Measurements from ENCODE around the gene HCRTR2.
A peak's percentile ranks its signal among the peaks of the same experiment; 100 is the strongest.

HCRTR2 gene

GRCh38 chr6:55175078-55176049 is 1.0 kb downstream of the HCRTR2 start:
- H3K4me1 ChIP-seq (ENCODE audit: control insufficient read depth, insufficient read depth, low read length): peaks cover 3% of the 10 kb centered on the region
- peak overlapping the region in 1 of 2 donors; percentile 61 for H3K4me3 ChIP-seq (ENCODE audit: low read length in 2 of 2)
- no peaks in the 10 kb centered on the region for H3K9me3 ChIP-seq (ENCODE audit: control insufficient read depth in 2 of 2, low read length in 2 of 2)
- H3K36me3 ChIP-seq (ENCODE audit: control insufficient read depth in 2 of 2, insufficient read depth in 2 of 2, low read length in 2 of 2): no peaks in the 10 kb centered on the region
- no peak overlapping the region for H3K27ac ChIP-seq (ENCODE audit: low read length)
- H3K9ac ChIP-seq (ENCODE audit: low read length in 2 of 2): no peak overlapping the region
- H3K27me3 ChIP-seq (ENCODE audit: control insufficient read depth in 1 of 2, insufficient read depth in 2 of 2, low read length in 2 of 2): peaks cover 17 to 18% of the 10 kb centered on the region in 2 donors

- Histone ChIP-seq H3K9ac (ENCODE audit: low read length in 2 of 2) (no peak overlapping the region), H3K27me3 (ENCODE audit: control insufficient read depth in 1 of 2, insufficient read depth in 2 of 2, low read length in 2 of 2) (peaks cover 17 to 18% of the 10 kb centered on the region in 2 donors)
Measured at GRCh38 chr6:55176958-55177357, 2.6 kb downstream of the HCRTR2 start.

GRCh38 chr6:55180258-55180657 is 5.9 kb downstream of the HCRTR2 start:
- Histone ChIP-seq H3K9ac (ENCODE audit: low read length in 2 of 2) (no peak overlapping the region), H3K27ac (ENCODE audit: low read length) (no peak overlapping the region), H3K36me3 (ENCODE audit: control insufficient read depth in 2 of 2, insufficient read depth in 2 of 2, low read length in 2 of 2) (no peaks in the 10 kb centered on the region), H3K4me3 (ENCODE audit: low read length in 2 of 2) (no peak overlapping the region), H3K9me3 (ENCODE audit: control insufficient read depth in 2 of 2, low read length in 2 of 2) (no peaks in the 10 kb centered on the region), H3K27me3 (ENCODE audit: control insufficient read depth in 1 of 2, insufficient read depth in 2 of 2, low read length in 2 of 2) (peaks cover under 1 to 5% of the 10 kb centered on the region in 2 donors), H3K4me1 (ENCODE audit: control insufficient read depth, insufficient read depth, low read length) (no peaks in the 10 kb centered on the region)

More at GRCh38 chr6:55176958-55177357, 2.6 kb downstream of the HCRTR2 start:
- H3K36me3 ChIP-seq (ENCODE audit: control insufficient read depth in 2 of 2, insufficient read depth in 2 of 2, low read length in 2 of 2): no peaks in the 10 kb centered on the region
- H3K9me3 ChIP-seq (ENCODE audit: control insufficient read depth in 2 of 2, low read length in 2 of 2): no peaks in the 10 kb centered on the region
- H3K4me3 ChIP-seq (ENCODE audit: low read length in 2 of 2): no peak overlapping the region
- no peak overlapping the region for H3K27ac ChIP-seq (ENCODE audit: low read length)
- peaks cover 3% of the 10 kb centered on the region for H3K4me1 ChIP-seq (ENCODE audit: control insufficient read depth, insufficient read depth, low read length)

GRCh38 chr6:55182016-55182650 is 7.8 kb downstream of the HCRTR2 start:
- Histone ChIP-seq H3K4me1 (ENCODE audit: control insufficient read depth, insufficient read depth, low read length) (no peaks in the 10 kb centered on the region), H3K4me3 (ENCODE audit: low read length in 2 of 2) (no peak overlapping the region), H3K9ac (ENCODE audit: low read length in 2 of 2) (no peak overlapping the region), H3K27ac (ENCODE audit: low read length) (no peak overlapping the region), H3K27me3 (ENCODE audit: control insufficient read depth in 1 of 2, insufficient read depth in 2 of 2, low read length in 2 of 2) (no peaks in the 10 kb centered on the region), H3K36me3 (ENCODE audit: control insufficient read depth in 2 of 2, insufficient read depth in 2 of 2, low read length in 2 of 2) (no peaks in the 10 kb centered on the region), H3K9me3 (ENCODE audit: control insufficient read depth in 2 of 2, low read length in 2 of 2) (no peaks in the 10 kb centered on the region)

- Histone ChIP-seq H3K36me3 (ENCODE audit: control insufficient read depth in 2 of 2, insufficient read depth in 2 of 2, low read length in 2 of 2) (no peaks in the 10 kb centered on the region), H3K4me1 (ENCODE audit: control insufficient read depth, insufficient read depth, low read length) (no peaks in the 10 kb centered on the region), H3K9ac (ENCODE audit: low read length in 2 of 2) (no peak overlapping the region)
Measured at GRCh38 chr6:55184782-55185530, 10.6 kb downstream of the HCRTR2 start.

GRCh38 chr6:55198715-55199114 is 24.4 kb downstream of the HCRTR2 start:
- no peak overlapping the region for H3K27ac ChIP-seq (ENCODE audit: low read length)
- H3K27me3 ChIP-seq (ENCODE audit: control insufficient read depth in 1 of 2, insufficient read depth in 2 of 2, low read length in 2 of 2): no peaks in the 10 kb centered on the region
- H3K36me3 ChIP-seq (ENCODE audit: control insufficient read depth in 2 of 2, insufficient read depth in 2 of 2, low read length in 2 of 2): no peaks in the 10 kb centered on the region
- no peak overlapping the region for H3K9ac ChIP-seq (ENCODE audit: low read length in 2 of 2)
- no peak overlapping the region for H3K4me3 ChIP-seq (ENCODE audit: low read length in 2 of 2)
- no peaks in the 10 kb centered on the region for H3K4me1 ChIP-seq (ENCODE audit: control insufficient read depth, insufficient read depth, low read length)
- H3K9me3 ChIP-seq (ENCODE audit: control insufficient read depth in 2 of 2, low read length in 2 of 2): no peaks in the 10 kb centered on the region

More at GRCh38 chr6:55184782-55185530, 10.6 kb downstream of the HCRTR2 start:
- Histone ChIP-seq H3K9me3 (ENCODE audit: control insufficient read depth in 2 of 2, low read length in 2 of 2) (no peaks in the 10 kb centered on the region), H3K27me3 (ENCODE audit: control insufficient read depth in 1 of 2, insufficient read depth in 2 of 2, low read length in 2 of 2) (no peaks in the 10 kb centered on the region), H3K27ac (ENCODE audit: low read length) (no peak overlapping the region), H3K4me3 (ENCODE audit: low read length in 2 of 2) (no peak overlapping the region)

- Histone ChIP-seq H3K4me3 (ENCODE audit: low read length in 2 of 2) (no peak overlapping the region), H3K27ac (ENCODE audit: low read length) (no peak overlapping the region), H3K9me3 (ENCODE audit: control insufficient read depth in 2 of 2, low read length in 2 of 2) (no peaks in the 10 kb centered on the region), H3K9ac (ENCODE audit: low read length in 2 of 2) (no peak overlapping the region), H3K27me3 (ENCODE audit: control insufficient read depth in 1 of 2, insufficient read depth in 2 of 2, low read length in 2 of 2) (no peaks in the 10 kb centered on the region), H3K36me3 (ENCODE audit: control insufficient read depth in 2 of 2, insufficient read depth in 2 of 2, low read length in 2 of 2) (no peaks in the 10 kb centered on the region), H3K4me1 (ENCODE audit: control insufficient read depth, insufficient read depth, low read length) (no peaks in the 10 kb centered on the region)
Measured at GRCh38 chr6:55199239-55199638, 24.9 kb downstream of the HCRTR2 start.

- Histone ChIP-seq H3K9me3 (ENCODE audit: control insufficient read depth in 2 of 2, low read length in 2 of 2) (no peaks in the 10 kb centered on the region), H3K27me3 (ENCODE audit: control insufficient read depth in 1 of 2, insufficient read depth in 2 of 2, low read length in 2 of 2) (no peaks in the 10 kb centered on the region), H3K9ac (ENCODE audit: low read length in 2 of 2) (no peak overlapping the region), H3K4me3 (ENCODE audit: low read length in 2 of 2) (no peak overlapping the region), H3K27ac (ENCODE audit: low read length) (no peak overlapping the region), H3K4me1 (ENCODE audit: control insufficient read depth, insufficient read depth, low read length) (no peaks in the 10 kb centered on the region), H3K36me3 (ENCODE audit: control insufficient read depth in 2 of 2, insufficient read depth in 2 of 2, low read length in 2 of 2) (no peaks in the 10 kb centered on the region)
Measured at GRCh38 chr6:55208478-55209458, 34.5 kb downstream of the HCRTR2 start.

- no peak overlapping the region for H3K4me3 ChIP-seq (ENCODE audit: low read length in 2 of 2)
- H3K9ac ChIP-seq (ENCODE audit: low read length in 2 of 2): no peak overlapping the region
- no peaks in the 10 kb centered on the region for H3K9me3 ChIP-seq (ENCODE audit: control insufficient read depth in 2 of 2, low read length in 2 of 2)
- H3K4me1 ChIP-seq (ENCODE audit: control insufficient read depth, insufficient read depth, low read length): no peaks in the 10 kb centered on the region
- H3K27me3 ChIP-seq (ENCODE audit: control insufficient read depth in 1 of 2, insufficient read depth in 2 of 2, low read length in 2 of 2): no peaks in the 10 kb centered on the region
- H3K36me3 ChIP-seq (ENCODE audit: control insufficient read depth in 2 of 2, insufficient read depth in 2 of 2, low read length in 2 of 2): no peaks in the 10 kb centered on the region
- H3K27ac ChIP-seq (ENCODE audit: low read length): no peak overlapping the region
Measured at GRCh38 chr6:55210952-55211351, 36.6 kb downstream of the HCRTR2 start.

- H3K27me3 ChIP-seq (ENCODE audit: control insufficient read depth in 1 of 2, insufficient read depth in 2 of 2, low read length in 2 of 2): no peaks in the 10 kb centered on the region
- H3K9ac ChIP-seq (ENCODE audit: low read length in 2 of 2): no peak overlapping the region
- H3K36me3 ChIP-seq (ENCODE audit: control insufficient read depth in 2 of 2, insufficient read depth in 2 of 2, low read length in 2 of 2): no peaks in the 10 kb centered on the region
Measured at GRCh38 chr6:55212156-55212555, 37.8 kb downstream of the HCRTR2 start.

More at GRCh38 chr6:55212156-55212555, 37.8 kb downstream of the HCRTR2 start:
- H3K9me3 ChIP-seq (ENCODE audit: control insufficient read depth in 2 of 2, low read length in 2 of 2): no peaks in the 10 kb centered on the region
- H3K4me3 ChIP-seq (ENCODE audit: low read length in 2 of 2): no peak overlapping the region
- no peak overlapping the region for H3K27ac ChIP-seq (ENCODE audit: low read length)
- no peaks in the 10 kb centered on the region for H3K4me1 ChIP-seq (ENCODE audit: control insufficient read depth, insufficient read depth, low read length)
